PC-9 (cell line): ENCODE data around the gene TXNDC5.

Experiments
- EZH2 ChIP-seq: fragments of 200-600 bp; sonication (generic); IDR thresholded peaks from 2 replicates; pipeline ENCODE4 v1.8.0; 2017; ENCODE audit warnings: antibody characterized with exemption, low read depth
- TF ChIP-seq, protein P1 (sequence below): fragments of 200-600 bp; sonication (generic); conservative IDR thresholded peaks from 2 replicates; pipeline ENCODE4 v1.6.1; 2017; ENCODE audit warnings: mixed run types, antibody characterized with exemption, mild to moderate bottlenecking, moderate library complexity

DNA sequence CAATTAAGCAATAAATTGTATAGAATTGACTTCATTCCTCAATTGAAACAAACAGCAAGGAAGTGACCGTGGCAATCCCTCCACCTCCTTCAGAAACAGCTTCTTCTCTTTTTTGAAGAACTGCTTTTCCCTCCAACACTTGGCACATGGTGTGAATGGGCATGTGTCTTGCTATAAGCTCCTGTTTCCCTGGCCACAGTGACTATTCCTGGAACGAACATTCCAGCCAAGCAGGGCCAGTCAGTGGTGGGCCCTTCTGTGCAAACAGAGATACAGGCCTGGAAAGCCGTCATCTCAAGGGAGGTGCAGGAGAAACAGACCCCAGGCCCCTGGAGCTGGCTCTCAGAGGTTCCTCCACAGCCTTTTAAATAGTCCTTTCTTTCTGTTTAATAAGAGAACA lies 6.9 kb downstream of the TXNDC5 start:
- TF ChIP-seq, protein P1, sequence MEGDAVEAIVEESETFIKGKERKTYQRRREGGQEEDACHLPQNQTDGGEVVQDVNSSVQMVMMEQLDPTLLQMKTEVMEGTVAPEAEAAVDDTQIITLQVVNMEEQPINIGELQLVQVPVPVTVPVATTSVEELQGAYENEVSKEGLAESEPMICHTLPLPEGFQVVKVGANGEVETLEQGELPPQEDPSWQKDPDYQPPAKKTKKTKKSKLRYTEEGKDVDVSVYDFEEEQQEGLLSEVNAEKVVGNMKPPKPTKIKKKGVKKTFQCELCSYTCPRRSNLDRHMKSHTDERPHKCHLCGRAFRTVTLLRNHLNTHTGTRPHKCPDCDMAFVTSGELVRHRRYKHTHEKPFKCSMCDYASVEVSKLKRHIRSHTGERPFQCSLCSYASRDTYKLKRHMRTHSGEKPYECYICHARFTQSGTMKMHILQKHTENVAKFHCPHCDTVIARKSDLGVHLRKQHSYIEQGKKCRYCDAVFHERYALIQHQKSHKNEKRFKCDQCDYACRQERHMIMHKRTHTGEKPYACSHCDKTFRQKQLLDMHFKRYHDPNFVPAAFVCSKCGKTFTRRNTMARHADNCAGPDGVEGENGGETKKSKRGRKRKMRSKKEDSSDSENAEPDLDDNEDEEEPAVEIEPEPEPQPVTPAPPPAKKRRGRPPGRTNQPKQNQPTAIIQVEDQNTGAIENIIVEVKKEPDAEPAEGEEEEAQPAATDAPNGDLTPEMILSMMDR, result no peak
- no peak for TF ChIP-seq EZH2
